ENCODE results near the gene GIT1. TPM values are rescaled to one million over a fixed set of nuclear protein-coding genes. Genes with fewer than 3 reads are reported as not detected.

Gene GIT1
- total RNA-seq, 2 donors from 2014 or later = 45.4 to 48.3 TPM

GRCh38 chr17:29620271-29620670 is 30.8 kb upstream of the GIT1 start:
- Mint-ChIP-seq H3K4me3 (no peak overlapping the region), H3K4me1 (peaks cover 36% of the 10 kb centered on the region), H3K36me3 (ENCODE audit: low read depth) (no peaks in the 10 kb centered on the region), H3K27me3 (no peaks in the 10 kb centered on the region), H3K27ac (no peak overlapping the region)
- no peak for ATAC-seq
- no peaks in the 10 kb centered on the region for H3K9me3 ChIP-seq (ENCODE audit: control insufficient read depth, low read length, poor library complexity, severe bottlenecking)
- no peak for DNase-seq

DNA sequence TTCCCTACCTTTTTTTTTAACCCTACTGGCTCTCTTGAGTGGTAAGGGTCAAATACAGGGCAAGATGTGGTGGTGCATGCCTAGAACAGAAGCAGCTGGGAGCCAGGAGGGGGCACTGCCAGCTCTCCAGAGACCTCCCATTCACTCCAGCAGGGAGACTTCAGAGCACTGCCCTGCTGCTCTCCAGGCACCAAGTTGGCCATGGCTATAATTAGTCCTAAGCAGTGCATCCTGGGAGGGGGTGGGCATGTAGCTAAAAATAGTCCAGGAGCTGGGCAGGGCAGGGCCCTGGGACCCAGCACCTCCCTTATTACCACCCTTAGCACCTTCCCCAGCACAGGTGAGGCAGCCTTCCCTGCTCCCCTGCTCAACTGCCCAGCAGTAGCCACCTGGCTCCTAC is 29.8 kb upstream of the GIT1 start:
- ATAC-seq (no peak), DNase-seq (no peak)
- Mint-ChIP-seq H3K27me3 (no peaks in the 10 kb centered on the region), H3K27ac (no peak overlapping the region), H3K4me1 (peaks cover 36% of the 10 kb centered on the region), H3K4me3 (no peak overlapping the region), H3K36me3 (ENCODE audit: low read depth) (no peaks in the 10 kb centered on the region)
- H3K9me3 ChIP-seq (ENCODE audit: control insufficient read depth, low read length, poor library complexity, severe bottlenecking) = no peaks in the 10 kb centered on the region

- DNase-seq = no peak
- no peaks in the 10 kb centered on the region for H3K27me3 Mint-ChIP-seq
- H3K4me3 Mint-ChIP-seq = no peak overlapping the region
- no peaks in the 10 kb centered on the region for H3K9me3 ChIP-seq (ENCODE audit: control insufficient read depth, low read length, poor library complexity, severe bottlenecking)
- no peaks in the 10 kb centered on the region for H3K36me3 Mint-ChIP-seq (ENCODE audit: low read depth)
- no peak overlapping the region for H3K27ac Mint-ChIP-seq
- no peak for ATAC-seq
- H3K4me1 Mint-ChIP-seq = peaks cover 37% of the 10 kb centered on the region
Measured at GRCh38 chr17:29618272-29619065, 29.0 kb upstream of the GIT1 start.

DNA sequence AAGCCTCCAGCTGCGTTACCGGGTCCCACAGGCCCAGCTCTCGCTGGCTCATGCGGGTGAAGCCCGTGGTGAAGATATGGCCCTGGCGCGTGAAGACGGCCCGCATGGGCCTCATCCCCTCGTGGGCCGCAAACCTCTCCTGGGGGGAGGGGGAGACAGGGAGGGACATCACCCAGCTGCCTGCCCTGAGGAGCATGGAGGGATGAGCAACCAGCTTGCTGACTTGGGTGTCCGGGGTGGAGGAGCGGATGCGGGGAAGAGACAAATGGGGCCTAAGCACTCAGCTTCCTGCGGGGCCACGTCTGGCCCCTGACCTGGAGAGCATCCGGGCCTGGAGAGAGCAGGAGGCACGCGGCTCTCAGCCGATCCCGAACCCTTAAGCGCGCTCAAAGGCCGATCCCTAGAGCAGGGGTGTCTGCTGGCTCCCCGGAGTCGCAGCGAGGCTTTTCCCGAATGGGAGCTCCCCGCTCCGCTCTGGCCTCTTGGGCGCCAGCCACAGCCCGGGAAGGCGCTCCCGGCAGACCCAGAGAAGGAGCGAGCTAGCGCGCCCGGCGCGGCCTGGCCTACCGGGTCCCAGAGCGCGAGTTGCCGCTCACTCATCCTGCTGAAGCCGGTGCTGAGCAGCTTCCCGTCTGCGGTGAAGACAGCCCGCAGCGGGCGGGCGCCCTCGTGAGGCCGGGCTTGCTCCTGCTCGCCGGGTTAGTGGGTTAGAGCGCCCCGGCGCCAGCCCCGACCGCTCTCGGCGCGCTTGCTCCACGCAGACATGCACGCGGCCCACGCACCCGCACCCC is 28.2 kb upstream of the GIT1 start:
- peak; percentile 82 to 86 (median 82) for DNase-seq
- Mint-ChIP-seq H3K36me3 (ENCODE audit: low read depth) (no peaks in the 10 kb centered on the region), H3K4me1 (peaks cover 31% of the 10 kb centered on the region), H3K27me3 (no peaks in the 10 kb centered on the region), H3K4me3 (peak overlapping the region; percentile 94), H3K27ac (no peak overlapping the region)
- no peaks in the 10 kb centered on the region for H3K9me3 ChIP-seq (ENCODE audit: control insufficient read depth, low read length, poor library complexity, severe bottlenecking)
- ATAC-seq = peak; percentile 57

DNA sequence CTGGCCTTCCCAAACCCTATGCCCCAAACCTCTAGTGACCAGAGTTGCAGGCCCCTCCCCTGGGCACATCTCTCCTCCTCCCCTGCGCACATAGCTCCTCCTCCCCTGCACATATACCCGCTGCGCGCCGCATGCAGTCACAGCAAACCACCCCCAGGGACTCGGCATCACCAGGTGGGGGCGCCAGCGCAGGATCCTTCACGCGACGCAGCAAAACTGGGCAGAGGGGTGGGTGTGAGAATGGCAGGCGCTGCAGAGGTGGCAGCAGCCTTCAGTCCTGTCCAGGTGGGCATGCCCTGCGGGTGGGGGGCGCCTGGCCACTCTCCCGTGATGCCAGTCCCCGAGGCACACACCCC is 27.7 kb upstream of the GIT1 start:
- Mint-ChIP-seq H3K4me1 (peaks cover 29% of the 10 kb centered on the region), H3K4me3 (peak overlapping the region; percentile 94), H3K27ac (no peak overlapping the region), H3K36me3 (ENCODE audit: low read depth) (no peaks in the 10 kb centered on the region), H3K27me3 (no peaks in the 10 kb centered on the region)
- H3K9me3 ChIP-seq (ENCODE audit: control insufficient read depth, low read length, poor library complexity, severe bottlenecking) = no peaks in the 10 kb centered on the region
- ATAC-seq (peak; percentile 75), DNase-seq (peak; percentile 86 to 92 (median 87))

DNA sequence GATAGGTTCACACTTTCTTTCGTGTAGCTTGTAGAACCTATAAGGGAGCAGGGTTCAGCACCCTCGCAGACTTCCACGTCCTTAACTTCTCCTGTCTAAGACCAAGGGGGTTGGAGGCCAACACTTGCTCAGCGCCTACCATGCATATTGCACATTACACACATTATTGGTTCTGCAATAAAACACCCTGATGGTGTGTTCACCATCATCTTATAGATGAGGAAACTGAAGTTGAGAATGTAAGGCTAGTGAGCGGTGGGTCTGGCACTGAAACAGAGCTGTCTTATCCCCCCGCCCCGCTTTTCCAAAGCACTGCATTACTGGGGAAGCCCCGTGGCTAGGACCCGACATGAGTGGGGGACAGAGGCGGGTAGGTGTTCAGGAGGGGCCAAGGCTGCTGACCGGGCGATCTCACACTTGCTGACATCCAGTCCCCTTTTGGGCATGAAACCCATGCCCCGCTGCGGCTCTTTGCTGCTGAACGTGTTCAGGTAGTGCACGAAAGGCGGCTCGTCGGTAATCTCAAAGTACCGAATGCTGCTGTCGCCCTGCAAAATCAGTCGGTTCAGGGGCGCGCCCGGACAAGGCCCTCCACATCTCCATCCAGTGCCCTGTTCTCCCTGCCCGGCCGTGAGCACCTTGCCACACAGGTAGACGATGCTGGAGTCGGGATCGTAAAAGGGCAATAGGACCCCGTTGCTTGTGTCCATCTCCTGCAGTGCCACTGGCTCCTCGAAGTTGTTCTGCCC is 27.0 kb upstream of the GIT1 start:
- no peaks in the 10 kb centered on the region for H3K9me3 ChIP-seq (ENCODE audit: control insufficient read depth, low read length, poor library complexity, severe bottlenecking)
- Mint-ChIP-seq H3K4me3 (peak overlapping the region; percentile 94), H3K27me3 (no peaks in the 10 kb centered on the region), H3K4me1 (peaks cover 26% of the 10 kb centered on the region), H3K36me3 (ENCODE audit: low read depth) (no peaks in the 10 kb centered on the region), H3K27ac (no peak overlapping the region)
- ATAC-seq (no peak), DNase-seq (no peak)

DNA sequence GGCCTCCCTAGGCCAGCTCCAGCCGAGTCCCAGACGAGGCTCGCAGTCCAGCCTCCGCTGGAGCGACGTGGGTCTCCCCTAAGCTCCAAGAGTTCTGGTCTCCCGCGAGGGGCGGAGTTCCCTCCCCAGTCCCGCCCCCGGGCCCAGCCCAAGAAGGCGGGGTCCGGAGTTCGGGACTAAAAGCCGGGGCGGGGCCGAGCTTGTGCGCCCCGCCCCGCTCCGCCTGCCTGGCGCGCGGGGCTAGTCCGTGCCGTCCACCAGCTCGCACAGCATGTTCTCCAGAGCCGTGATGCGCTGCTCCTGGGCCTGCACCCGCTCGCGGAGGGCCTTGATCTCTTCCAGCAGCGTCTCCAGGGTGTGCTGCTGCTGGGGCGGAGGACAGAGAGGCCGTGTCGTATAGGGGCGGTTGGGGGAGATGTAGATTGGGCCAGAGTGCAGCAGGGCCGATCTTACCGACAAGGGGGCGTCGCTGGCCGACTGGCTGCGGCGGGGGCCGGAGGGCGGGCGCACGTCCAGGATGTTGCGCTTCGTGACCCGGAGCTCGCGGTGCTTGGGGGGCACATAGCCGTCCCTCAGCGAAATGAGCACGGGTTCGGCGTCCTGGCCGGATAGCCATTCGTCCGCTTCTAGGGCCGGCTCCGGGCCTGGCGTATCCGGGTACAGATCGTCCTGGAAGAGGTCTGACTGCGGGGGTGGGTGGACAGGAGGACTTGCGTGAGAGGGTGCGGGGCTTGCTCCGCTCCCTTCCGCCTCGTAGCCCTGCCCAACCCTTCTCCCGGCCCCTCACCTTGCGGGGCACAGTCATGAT is 26.2 kb upstream of the GIT1 start:
- DNase-seq (peak; percentile 79 to 90 (median 89)), ATAC-seq (peak; percentile 67)
- Mint-ChIP-seq H3K27me3 (no peaks in the 10 kb centered on the region), H3K4me1 (peaks cover 26% of the 10 kb centered on the region), H3K36me3 (ENCODE audit: low read depth) (no peaks in the 10 kb centered on the region), H3K4me3 (peak overlapping the region; percentile 94), H3K27ac (peak overlapping the region; percentile 72)
- no peaks in the 10 kb centered on the region for H3K9me3 ChIP-seq (ENCODE audit: control insufficient read depth, low read length, poor library complexity, severe bottlenecking)

GRCh38 chr17:29615048-29615385 is 25.6 kb upstream of the GIT1 start:
- DNase-seq = peak in 2 of 3 donors; percentile 58 to 63
- ATAC-seq = peak; percentile 59
- Mint-ChIP-seq H3K4me1 (peaks cover 26% of the 10 kb centered on the region), H3K27me3 (no peaks in the 10 kb centered on the region), H3K27ac (peak overlapping the region; percentile 72), H3K36me3 (ENCODE audit: low read depth) (no peaks in the 10 kb centered on the region), H3K4me3 (peak overlapping the region; percentile 94)
- no peaks in the 10 kb centered on the region for H3K9me3 ChIP-seq (ENCODE audit: control insufficient read depth, low read length, poor library complexity, severe bottlenecking)

- Mint-ChIP-seq H3K27ac (peak overlapping the region; percentile 72), H3K4me3 (peak overlapping the region; percentile 94), H3K27me3 (no peaks in the 10 kb centered on the region), H3K36me3 (ENCODE audit: low read depth) (no peaks in the 10 kb centered on the region), H3K4me1 (peaks cover 26% of the 10 kb centered on the region)
- H3K9me3 ChIP-seq (ENCODE audit: control insufficient read depth, low read length, poor library complexity, severe bottlenecking) = no peaks in the 10 kb centered on the region
- no peak for ATAC-seq
- no peak for DNase-seq
Measured at GRCh38 chr17:29614349-29615047, 25.1 kb upstream of the GIT1 start.

GRCh38 chr17:29613856-29614255 is 24.4 kb upstream of the GIT1 start:
- no peaks in the 10 kb centered on the region for H3K9me3 ChIP-seq (ENCODE audit: control insufficient read depth, low read length, poor library complexity, severe bottlenecking)
- H3K4me3 Mint-ChIP-seq = peak overlapping the region; percentile 94
- ATAC-seq (no peak), DNase-seq (no peak)
- H3K36me3 Mint-ChIP-seq (ENCODE audit: low read depth) = no peaks in the 10 kb centered on the region
- peaks cover 26% of the 10 kb centered on the region for H3K4me1 Mint-ChIP-seq
- H3K27ac Mint-ChIP-seq = peak overlapping the region; percentile 54
- no peaks in the 10 kb centered on the region for H3K27me3 Mint-ChIP-seq

DNA sequence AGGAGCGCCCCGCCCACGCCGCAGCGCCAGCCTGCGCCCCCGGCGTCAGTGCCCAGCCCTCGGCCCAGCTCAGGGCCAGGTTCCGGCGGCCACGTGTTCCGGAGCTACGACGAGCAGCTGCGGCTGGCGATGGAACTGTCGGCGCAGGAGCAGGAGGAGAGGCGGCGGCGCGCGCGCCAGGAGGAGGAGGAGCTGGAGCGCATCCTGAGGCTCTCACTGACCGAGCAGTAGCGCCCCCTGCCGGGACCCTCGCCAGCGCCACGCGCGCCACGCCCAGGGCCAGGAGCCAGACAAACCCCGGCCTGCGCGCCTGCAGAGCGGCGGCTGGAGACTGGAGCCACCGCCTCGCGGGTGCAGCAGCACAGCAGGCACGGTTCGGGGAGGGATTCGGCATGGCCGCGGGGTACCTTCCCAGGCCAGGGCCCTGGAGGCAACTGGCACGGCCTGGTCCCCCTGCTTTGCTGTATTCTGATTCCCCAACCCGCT is 23.9 kb upstream of the GIT1 start:
- no peaks in the 10 kb centered on the region for H3K9me3 ChIP-seq (ENCODE audit: control insufficient read depth, low read length, poor library complexity, severe bottlenecking)
- H3K4me3 Mint-ChIP-seq = peak overlapping the region; percentile 56
- peak; percentile 42 for ATAC-seq
- peak; percentile 90 to 96 (median 94) for DNase-seq
- H3K36me3 Mint-ChIP-seq (ENCODE audit: low read depth) = no peaks in the 10 kb centered on the region
- H3K4me1 Mint-ChIP-seq = peaks cover 26% of the 10 kb centered on the region
- no peaks in the 10 kb centered on the region for H3K27me3 Mint-ChIP-seq
- peak overlapping the region; percentile 54 for H3K27ac Mint-ChIP-seq
